ENCODE measurements around the gene CDC42EP1. TPM values are rescaled to one million over a fixed set of nuclear protein-coding genes. Genes with fewer than 3 reads are reported as not detected.
A peak's percentile ranks its signal among the peaks of the same experiment; 100 is the strongest.
"Not testable (repeated sequence)": the region's sequence is repeated elsewhere in the genome, so short reads cannot be mapped to it uniquely, and the experiment has no call there.

The CDC42EP1 gene
- total RNA-seq, 6 experiments from 2014 or later: 29.2 to 117 (median 68.0) TPM

DNA sequence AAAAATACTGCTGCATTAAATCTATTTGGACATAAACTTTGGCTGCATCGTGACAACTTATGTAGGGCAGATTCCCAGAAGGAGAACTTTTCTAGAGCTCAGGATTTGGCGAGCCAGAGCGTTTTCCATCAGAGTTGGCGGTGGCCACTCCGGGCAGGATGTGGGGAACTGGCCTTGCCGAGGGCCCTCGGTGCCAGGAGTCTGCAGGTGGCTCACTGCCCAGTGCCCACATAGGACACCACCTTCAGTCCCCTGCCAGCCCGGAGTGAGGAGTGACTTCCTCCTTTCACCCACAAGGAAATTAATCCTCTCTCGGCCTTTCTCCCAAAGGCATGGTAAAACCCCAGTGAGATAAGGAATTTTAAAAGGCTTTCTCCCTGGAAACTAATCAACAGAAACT is 21.2 kb downstream of the CDC42EP1 start:
- Histone ChIP-seq H3K4me3 (no peak overlapping the region), H3K4me1 (peaks cover 0 to 21% (median 2%) of the 10 kb centered on the region in 4 donors), H3K27ac (peak overlapping the region in 1 of 3 donors; percentile 11), H3K36me3 (no peaks in the 10 kb centered on the region), H3K27me3 (no peaks in the 10 kb centered on the region), H3K9me3 (no peaks in the 10 kb centered on the region)
- DNase-seq (peak; percentile 78 to 91 (median 80)), ATAC-seq (peak; percentile 81 to 96 (median 89))
- intact Hi-C loops (cut with DNase I): no loop called here
- no peak for TF ChIP-seq POLR2A (IDR thresholded peaks at IDR 0.05)
- TF ChIP-seq, protein P1, sequence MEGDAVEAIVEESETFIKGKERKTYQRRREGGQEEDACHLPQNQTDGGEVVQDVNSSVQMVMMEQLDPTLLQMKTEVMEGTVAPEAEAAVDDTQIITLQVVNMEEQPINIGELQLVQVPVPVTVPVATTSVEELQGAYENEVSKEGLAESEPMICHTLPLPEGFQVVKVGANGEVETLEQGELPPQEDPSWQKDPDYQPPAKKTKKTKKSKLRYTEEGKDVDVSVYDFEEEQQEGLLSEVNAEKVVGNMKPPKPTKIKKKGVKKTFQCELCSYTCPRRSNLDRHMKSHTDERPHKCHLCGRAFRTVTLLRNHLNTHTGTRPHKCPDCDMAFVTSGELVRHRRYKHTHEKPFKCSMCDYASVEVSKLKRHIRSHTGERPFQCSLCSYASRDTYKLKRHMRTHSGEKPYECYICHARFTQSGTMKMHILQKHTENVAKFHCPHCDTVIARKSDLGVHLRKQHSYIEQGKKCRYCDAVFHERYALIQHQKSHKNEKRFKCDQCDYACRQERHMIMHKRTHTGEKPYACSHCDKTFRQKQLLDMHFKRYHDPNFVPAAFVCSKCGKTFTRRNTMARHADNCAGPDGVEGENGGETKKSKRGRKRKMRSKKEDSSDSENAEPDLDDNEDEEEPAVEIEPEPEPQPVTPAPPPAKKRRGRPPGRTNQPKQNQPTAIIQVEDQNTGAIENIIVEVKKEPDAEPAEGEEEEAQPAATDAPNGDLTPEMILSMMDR (IDR thresholded peaks at IDR 0.05): no peak
- 18% methylated on average over 7 of the region's 9 CpGs for WGBS (ENCODE audit: insufficient coverage, low coverage, low lambda C conversion rate, missing lambda C conversion rate)

DNA sequence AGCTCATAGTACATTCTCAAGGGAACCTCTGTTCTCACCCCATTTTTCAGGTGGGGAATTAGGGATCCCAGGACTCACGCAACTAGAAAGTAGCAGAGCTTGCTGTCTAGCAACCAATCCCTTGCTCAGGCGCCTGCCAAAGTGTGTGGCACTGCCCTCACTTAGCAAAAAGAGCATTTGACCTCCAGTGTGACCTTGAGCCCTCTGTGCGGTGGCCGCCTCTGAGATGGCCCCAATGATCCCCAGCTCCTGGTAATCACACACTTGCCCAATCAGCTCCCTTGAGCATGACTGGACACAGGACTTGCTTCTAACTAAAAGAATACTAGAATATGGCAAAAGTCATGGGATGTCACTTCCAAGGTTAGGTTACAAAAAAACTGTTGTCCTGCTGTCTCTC is 22.2 kb downstream of the CDC42EP1 start:
- no peak overlapping the region for H3K27ac ChIP-seq
- DNase-seq (no peak), ATAC-seq (no peak)
- H3K4me1 ChIP-seq: peaks cover 0 to 21% (median 2%) of the 10 kb centered on the region in 4 donors
- intact Hi-C loops (cut with DNase I): no loop called here
- TF ChIP-seq POLR2A (IDR thresholded peaks at IDR 0.05): no peak
- TF ChIP-seq, protein P1 (IDR thresholded peaks at IDR 0.05): no peak
- H3K36me3 ChIP-seq: no peaks in the 10 kb centered on the region
- H3K27me3 ChIP-seq: no peaks in the 10 kb centered on the region
- no peak overlapping the region for H3K4me3 ChIP-seq
- H3K9me3 ChIP-seq: no peaks in the 10 kb centered on the region
- 80% methylated on average over 3 of the region's 4 CpGs for WGBS (ENCODE audit: insufficient coverage, low coverage, low lambda C conversion rate, missing lambda C conversion rate)

DNA sequence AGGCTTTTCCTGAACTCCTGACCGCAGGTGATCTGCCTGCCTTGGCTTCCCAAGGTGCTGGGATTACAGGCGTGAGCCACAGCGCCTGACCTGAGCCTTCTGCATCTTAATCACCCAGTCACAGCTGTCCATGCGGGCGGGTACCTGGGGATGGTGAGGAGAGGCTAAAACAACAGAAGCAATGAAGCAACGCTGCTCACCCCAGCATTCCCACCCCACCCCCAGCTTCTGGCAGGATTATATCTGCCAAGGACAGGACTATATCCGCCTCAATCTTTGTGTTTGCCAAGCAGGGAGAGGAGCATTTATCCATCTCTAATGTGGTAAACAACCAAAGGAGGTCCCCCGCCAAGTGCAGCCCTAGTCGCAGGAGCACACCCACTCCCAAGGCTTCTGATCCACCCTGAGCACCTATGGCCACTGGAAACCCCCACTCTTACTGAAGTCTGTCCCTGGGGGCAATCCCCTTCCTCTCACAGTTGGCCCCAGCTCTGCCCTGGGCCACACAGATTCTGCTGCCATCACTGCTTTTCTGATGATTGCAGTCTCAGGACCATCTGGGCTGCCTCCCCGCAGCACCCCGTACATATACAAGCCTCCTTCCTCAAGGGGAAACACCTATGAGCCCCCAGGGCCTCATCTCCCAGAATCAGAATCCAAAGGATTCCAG is 28.4 kb downstream of the CDC42EP1 start:
- Histone ChIP-seq H3K4me1 (peaks cover 0 to 15% (median 4%) of the 10 kb centered on the region in 4 donors), H3K9me3 (no peaks in the 10 kb centered on the region), H3K36me3 (no peaks in the 10 kb centered on the region), H3K4me3 (no peak overlapping the region), H3K27me3 (no peaks in the 10 kb centered on the region), H3K27ac (peak overlapping the region in 1 of 3 donors; percentile 29)
- ATAC-seq (peak; percentile 37 to 75 (median 61)), DNase-seq (peak in 1 of 3 donors; percentile 69)
- intact Hi-C loops (cut with DNase I): loop anchor here in 1 of 2 donors (5.0 kb wide), 1 partner anchor 46 kb away; no protein-coding TSS in a partner anchor
- 27% methylated on average over 6 of the region's 11 CpGs for WGBS (ENCODE audit: insufficient coverage, low coverage, low lambda C conversion rate, missing lambda C conversion rate)
- TF ChIP-seq, protein P1 (IDR thresholded peaks at IDR 0.05): no peak
- no peak for TF ChIP-seq POLR2A (IDR thresholded peaks at IDR 0.05)

DNA sequence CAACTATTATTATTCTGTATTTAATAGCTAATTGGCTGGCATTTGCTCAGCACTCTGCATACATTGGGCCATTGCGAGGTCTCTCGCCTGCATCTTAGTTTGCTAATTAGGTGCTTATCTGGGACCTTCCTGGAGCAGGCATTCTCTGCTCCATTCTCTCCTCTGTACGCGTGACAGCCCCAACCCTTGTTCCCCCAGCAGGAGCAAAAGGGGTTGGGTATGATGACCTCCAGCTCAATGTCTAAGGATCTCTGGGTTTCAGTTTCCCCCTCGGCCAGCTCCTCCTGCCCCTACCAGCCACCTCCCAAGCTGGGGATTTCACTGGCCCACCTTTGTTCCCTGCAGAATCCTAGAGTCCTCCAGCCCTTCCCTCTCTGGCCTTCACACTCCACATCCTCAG is 29.4 kb downstream of the CDC42EP1 start:
- H3K4me1 ChIP-seq: peaks cover 0 to 15% (median 4%) of the 10 kb centered on the region in 4 donors
- intact Hi-C loops (cut with DNase I): loop anchor here (5.0 kb wide), 2 partner anchors 47 to 52 kb away; no protein-coding TSS in a partner anchor
- no peaks in the 10 kb centered on the region for H3K27me3 ChIP-seq
- H3K27ac ChIP-seq: no peak overlapping the region
- TF ChIP-seq POLR2A (IDR thresholded peaks at IDR 0.05): no peak
- TF ChIP-seq, protein P1 (IDR thresholded peaks at IDR 0.05): no peak
- no peak overlapping the region for H3K4me3 ChIP-seq
- DNase-seq: no peak
- H3K9me3 ChIP-seq: no peaks in the 10 kb centered on the region
- ATAC-seq: no peak
- H3K36me3 ChIP-seq: no peaks in the 10 kb centered on the region
- no CpG with 5 or more reads among the region's 5 CpGs for WGBS (ENCODE audit: insufficient coverage, low coverage, low lambda C conversion rate, missing lambda C conversion rate)

DNA sequence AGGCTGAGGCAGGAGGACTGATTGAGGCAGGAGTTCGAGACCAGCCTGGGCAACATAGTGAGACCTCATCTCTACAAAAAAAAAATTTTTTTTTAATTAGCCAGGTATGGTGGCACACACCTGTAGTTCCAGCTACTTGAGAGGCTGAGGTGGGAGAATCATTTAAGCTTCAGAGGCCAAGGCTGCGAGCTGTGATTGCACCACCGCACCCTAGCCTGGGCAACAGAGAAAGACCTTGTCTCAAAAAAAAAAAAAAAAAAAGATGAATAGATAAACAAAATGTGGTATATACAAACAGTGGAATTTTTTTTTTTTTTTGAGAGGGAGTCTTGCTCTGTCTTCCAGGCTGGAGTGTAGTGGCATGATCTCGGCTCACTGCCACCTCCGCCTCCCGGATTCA is 30.8 kb downstream of the CDC42EP1 start:
- peaks cover 0 to 15% (median 4%) of the 10 kb centered on the region in 4 donors for H3K4me1 ChIP-seq
- 90% methylated on average over 6 of the region's 6 CpGs for WGBS (ENCODE audit: insufficient coverage, low coverage, low lambda C conversion rate, missing lambda C conversion rate)
- H3K9me3 ChIP-seq, H3K27me3 ChIP-seq, H3K4me3 ChIP-seq, H3K36me3 ChIP-seq, DNase-seq, ATAC-seq, H3K27ac ChIP-seq: not testable (repeated sequence)
- intact Hi-C loops (cut with DNase I): loop anchor here in 1 of 2 donors (5.0 kb wide), 1 partner anchor 54 kb away; no protein-coding TSS in a partner anchor
